SK-N-SH (cell line): ENCODE results near the gene HARS2. TPM values are rescaled to one million over a fixed set of nuclear protein-coding genes. Genes with fewer than 3 reads are reported as not detected.

ENCODE experiments used
- CTCF ChIA-PET: fragments of 300-600, 350-600 bp; formaldehyde crosslinking; extraction: SDS; loops from one replicate; lab custom pipeline; 2021; lab: Yijun Ruan, JAX
- POLR2A ChIA-PET: fragments of 350-600 bp; sonication (Branson Sonifier 250); formaldehyde crosslinking; extraction: SDS; loops from one replicate; lab custom pipeline; 2020; ENCODE audit warnings: antibody characterized with exemption, inconsistent platforms; lab: Yijun Ruan, JAX
- DNase-seq: peaks from one replicate; pipeline ENCODE4 v3.0.0; 2012
- H2AFZ ChIP-seq: fragments of 200-600 bp; sonication (generic); 2 replicates; pipeline ENCODE4 v1.8.1; 2016; ENCODE audit warnings: antibody characterized with exemption, mild to moderate bottlenecking, low read depth
- H3F3A ChIP-seq: fragments of 200-600 bp; sonication (generic); replicated peaks from 2 replicates; pipeline ENCODE3; 2016; ENCODE audit warnings: antibody characterized with exemption, mild to moderate bottlenecking; ENCODE audit not compliant: insufficient read depth
- H3K27ac ChIP-seq, 2 experiments: fragments of 200-500 bp in 1 of 2; fragments of 200-600 bp in 1 of 2; sonication (Bioruptor generic) in 1 of 2; sonication (generic), shearing (Covaris generic) in 1 of 2; 2 replicates each; pipeline versions ENCODE4 v1.5.1 to v1.6.1; 2014 to 2016; ENCODE audit warnings: low read depth in 2 of 2, inconsistent platforms in 1 of 2, low read length in 1 of 2, mild to moderate bottlenecking in 1 of 2, mixed read lengths in 1 of 2
- H3K27me3 ChIP-seq: fragments of 200-600 bp; sonication (generic), shearing (Covaris generic); 2 replicates; pipeline ENCODE4 v1.6.1; 2016; ENCODE audit warnings: mixed run types; ENCODE audit not compliant: insufficient read depth
- H3K36me3 ChIP-seq, 2 experiments: fragments of 200-500 bp in 1 of 2; fragments of 200-600 bp in 1 of 2; sonication (Bioruptor generic) in 1 of 2; sonication (generic) in 1 of 2; replicated peaks in 1 of 2; 2 replicates each; pipeline versions ENCODE3 to v1.5.1; 2014 to 2016; ENCODE audit warnings: low read length in 1 of 2, mild to moderate bottlenecking in 1 of 2; ENCODE audit not compliant: insufficient read depth in 2 of 2, control insufficient read depth in 1 of 2
- H3K4me1 ChIP-seq, 2 experiments: fragments of 200-500 bp in 1 of 2; fragments of 200-600 bp in 1 of 2; sonication (Bioruptor generic) in 1 of 2; sonication (generic), shearing (Covaris generic) in 1 of 2; 2 replicates each; pipeline versions ENCODE4 v1.5.1 to v1.6.1; 2014 to 2016; ENCODE audit warnings: low read depth in 1 of 2, low read length in 1 of 2, mixed run types in 1 of 2; ENCODE audit not compliant: insufficient read depth in 2 of 2, control insufficient read depth in 1 of 2
- H3K4me2 ChIP-seq: fragments of 200-600 bp; sonication (generic), shearing (Covaris generic); 2 replicates; pipeline ENCODE4 v1.6.1; 2017; ENCODE audit warnings: mixed run types
- H3K4me3 ChIP-seq, 2 experiments: fragments of 200-500 bp in 1 of 2; fragments of 200-600 bp in 1 of 2; sonication (Bioruptor generic) in 1 of 2; sonication (generic), shearing (Covaris generic) in 1 of 2; 2 replicates each; pipeline versions ENCODE4 v1.5.1 to v1.8.1; 2014 to 2016; ENCODE audit warnings: low read depth in 2 of 2, inconsistent platforms in 1 of 2, low read length in 1 of 2, mild to moderate bottlenecking in 1 of 2, mixed read lengths in 1 of 2, moderate library complexity in 1 of 2
- H3K79me2 ChIP-seq: fragments of 200-600 bp; sonication (generic); 2 replicates; pipeline ENCODE4 v1.8.1; 2017; ENCODE audit warnings: mild to moderate bottlenecking; ENCODE audit not compliant: insufficient read depth
- H3K9ac ChIP-seq: fragments of 200-600 bp; sonication (generic); 2 replicates; pipeline ENCODE4 v1.6.1; 2017; ENCODE audit warnings: mixed run types
- H3K9me2 ChIP-seq: fragments of 200-600 bp; sonication (generic); 2 replicates; pipeline ENCODE4 v1.6.1; 2017; ENCODE audit warnings: mixed run types
- H3K9me3 ChIP-seq: fragments of 200-600 bp; sonication (generic); 2 replicates; pipeline ENCODE4 v1.6.1; 2017; ENCODE audit warnings: mixed run types, mild to moderate bottlenecking, moderate library complexity
- H4K20me1 ChIP-seq: fragments of 200-600 bp; sonication (generic); 2 replicates; pipeline ENCODE4 v1.6.1; 2017; ENCODE audit warnings: mild to moderate bottlenecking, mixed run types; ENCODE audit not compliant: insufficient read depth
- CHD2 ChIP-seq: fragments of 150-350 bp; IDR thresholded peaks from 2 replicates; pipeline ENCODE4 v1.6.1; 2018; ENCODE audit warnings: low read length; ENCODE audit not compliant: partially characterized antibody
- EP300 ChIP-seq, 2 experiments: IDR thresholded peaks; 2 replicates each; pipeline versions ENCODE4 v1.4.0 to v1.6.1; 2012; ENCODE audit warnings: borderline replicate concordance in 1 of 2, low read depth in 1 of 2, low read length in 1 of 2
- EZH2phosphoT487 ChIP-seq: fragments of 200-600 bp; sonication (generic); IDR thresholded peaks from 2 replicates; pipeline ENCODE4 v1.6.1; 2017; ENCODE audit warnings: low read depth, mixed run types, mild to moderate bottlenecking, antibody characterized with exemption, moderate library complexity, borderline replicate concordance
- FOSL2 ChIP-seq: IDR thresholded peaks from 2 replicates; pipeline ENCODE4 v1.4.0; 2012; ENCODE audit warnings: low read depth, mild to moderate bottlenecking, moderate library complexity, borderline replicate concordance
- GATA2 ChIP-seq: sonication (generic); formaldehyde crosslinking; IDR thresholded peaks from 2 replicates; pipeline ENCODE4 v1.5.0; 2020; ENCODE audit warnings: mild to moderate bottlenecking, missing genetic modification reagents
- POLR2AphosphoS5 ChIP-seq: IDR thresholded peaks from 2 replicates; pipeline ENCODE4 v1.6.1; 2012; ENCODE audit warnings: low read depth, low read length
- RXRA ChIP-seq: IDR thresholded peaks from 2 replicates; pipeline ENCODE4 v1.4.0; 2012; ENCODE audit warnings: low read depth, mild to moderate bottlenecking, borderline replicate concordance
- SMC3 ChIP-seq: IDR thresholded peaks from 2 replicates; pipeline ENCODE4 v1.6.1; 2012; ENCODE audit warnings: low read depth, low read length, improper control_type of control experiment
- TAF1 ChIP-seq: IDR thresholded peaks from 2 replicates; pipeline ENCODE4 v1.6.1; 2012; ENCODE audit warnings: low read depth, mild to moderate bottlenecking, low read length, moderate library complexity, borderline replicate concordance
- TCF12 ChIP-seq: IDR thresholded peaks from 2 replicates; pipeline ENCODE4 v1.4.0; 2012
- TEAD4 ChIP-seq: IDR thresholded peaks from 2 replicates; pipeline ENCODE4 v1.4.0; 2012; ENCODE audit warnings: mild to moderate bottlenecking, borderline replicate concordance; ENCODE audit not compliant: insufficient read depth
- YY1 ChIP-seq: IDR thresholded peaks from 2 replicates; pipeline ENCODE4 v1.4.0; 2012; ENCODE audit warnings: low read depth, mild to moderate bottlenecking
- WGBS: methylation state at CpG from one replicate; pipeline ENCODE4 v1.1.6; 2017; ENCODE audit warnings: low lambda C conversion rate; 5-methylcytosine and 5-hydroxymethylcytosine counted together
- polyA plus RNA-seq, 3 experiments: library from polyadenylated mRNA; depleted of rRNA; stranded (reverse); fragments of >200 nt; gene quantifications; 2 replicates each; pipeline ENCODE4 v1.2.3, GENCODE V29; 2012
- TF ChIP-seq, protein P1 (sequence below): IDR thresholded peaks from 2 replicates; pipeline ENCODE4 v1.6.1; 2012; ENCODE audit warnings: mild to moderate bottlenecking, low read depth, low read length, moderate library complexity
- TF ChIP-seq, protein P2 (sequence below): IDR thresholded peaks from 2 replicates; pipeline ENCODE4 v1.4.0; 2012; ENCODE audit warnings: low read depth, borderline replicate concordance
- TF ChIP-seq, protein P3 (sequence below): IDR thresholded peaks from 2 replicates; pipeline ENCODE4 v1.4.0; 2012; ENCODE audit warnings: low read depth
- TF ChIP-seq, protein P4 (sequence below): fragments of 200-600 bp; sonication (generic); IDR thresholded peaks from 2 replicates; pipeline ENCODE4 v1.6.1; 2017; ENCODE audit warnings: antibody characterized with exemption, mild to moderate bottlenecking, moderate library complexity
- TF ChIP-seq, protein P5 (sequence below): fragments of 150-350 bp; IDR thresholded peaks from 2 replicates; pipeline ENCODE4 v1.6.1; 2016; ENCODE audit warnings: mild to moderate bottlenecking, low read depth, low read length
- TF ChIP-seq, protein P6 (sequence below): IDR thresholded peaks from 2 replicates; pipeline ENCODE4; 2012

Gene HARS2
- polyA plus RNA-seq, 1 of the 3 experiments (the other 2 are of a cell fraction): 40.8 TPM

DNA sequence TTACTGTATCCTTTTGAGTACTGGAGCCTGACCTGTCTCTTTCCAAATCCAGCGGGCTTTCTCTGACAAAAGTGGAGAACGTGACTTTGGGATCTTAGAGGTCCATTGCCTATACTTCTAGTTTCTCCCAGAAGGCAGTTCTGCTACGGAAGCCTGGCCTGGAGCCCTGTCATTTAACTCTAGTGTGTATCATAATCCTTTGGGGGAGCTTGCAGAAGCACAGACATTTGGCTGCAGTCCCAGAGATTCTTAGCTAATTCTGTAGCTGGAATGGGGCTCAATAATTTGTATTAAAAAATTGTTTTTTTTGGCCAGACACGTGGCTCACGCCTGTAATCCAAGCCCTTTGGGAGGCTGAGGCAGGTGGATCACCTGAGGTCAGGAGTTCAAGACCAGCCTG lies 3.0 kb downstream of the HARS2 start (continued):
- TF ChIP-seq, protein P1, sequence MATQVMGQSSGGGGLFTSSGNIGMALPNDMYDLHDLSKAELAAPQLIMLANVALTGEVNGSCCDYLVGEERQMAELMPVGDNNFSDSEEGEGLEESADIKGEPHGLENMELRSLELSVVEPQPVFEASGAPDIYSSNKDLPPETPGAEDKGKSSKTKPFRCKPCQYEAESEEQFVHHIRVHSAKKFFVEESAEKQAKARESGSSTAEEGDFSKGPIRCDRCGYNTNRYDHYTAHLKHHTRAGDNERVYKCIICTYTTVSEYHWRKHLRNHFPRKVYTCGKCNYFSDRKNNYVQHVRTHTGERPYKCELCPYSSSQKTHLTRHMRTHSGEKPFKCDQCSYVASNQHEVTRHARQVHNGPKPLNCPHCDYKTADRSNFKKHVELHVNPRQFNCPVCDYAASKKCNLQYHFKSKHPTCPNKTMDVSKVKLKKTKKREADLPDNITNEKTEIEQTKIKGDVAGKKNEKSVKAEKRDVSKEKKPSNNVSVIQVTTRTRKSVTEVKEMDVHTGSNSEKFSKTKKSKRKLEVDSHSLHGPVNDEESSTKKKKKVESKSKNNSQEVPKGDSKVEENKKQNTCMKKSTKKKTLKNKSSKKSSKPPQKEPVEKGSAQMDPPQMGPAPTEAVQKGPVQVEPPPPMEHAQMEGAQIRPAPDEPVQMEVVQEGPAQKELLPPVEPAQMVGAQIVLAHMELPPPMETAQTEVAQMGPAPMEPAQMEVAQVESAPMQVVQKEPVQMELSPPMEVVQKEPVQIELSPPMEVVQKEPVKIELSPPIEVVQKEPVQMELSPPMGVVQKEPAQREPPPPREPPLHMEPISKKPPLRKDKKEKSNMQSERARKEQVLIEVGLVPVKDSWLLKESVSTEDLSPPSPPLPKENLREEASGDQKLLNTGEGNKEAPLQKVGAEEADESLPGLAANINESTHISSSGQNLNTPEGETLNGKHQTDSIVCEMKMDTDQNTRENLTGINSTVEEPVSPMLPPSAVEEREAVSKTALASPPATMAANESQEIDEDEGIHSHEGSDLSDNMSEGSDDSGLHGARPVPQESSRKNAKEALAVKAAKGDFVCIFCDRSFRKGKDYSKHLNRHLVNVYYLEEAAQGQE: no peak
- TF ChIP-seq, protein P2, sequence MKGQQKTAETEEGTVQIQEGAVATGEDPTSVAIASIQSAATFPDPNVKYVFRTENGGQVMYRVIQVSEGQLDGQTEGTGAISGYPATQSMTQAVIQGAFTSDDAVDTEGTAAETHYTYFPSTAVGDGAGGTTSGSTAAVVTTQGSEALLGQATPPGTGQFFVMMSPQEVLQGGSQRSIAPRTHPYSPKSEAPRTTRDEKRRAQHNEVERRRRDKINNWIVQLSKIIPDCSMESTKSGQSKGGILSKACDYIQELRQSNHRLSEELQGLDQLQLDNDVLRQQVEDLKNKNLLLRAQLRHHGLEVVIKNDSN: no peak
- TF ChIP-seq, protein P3, sequence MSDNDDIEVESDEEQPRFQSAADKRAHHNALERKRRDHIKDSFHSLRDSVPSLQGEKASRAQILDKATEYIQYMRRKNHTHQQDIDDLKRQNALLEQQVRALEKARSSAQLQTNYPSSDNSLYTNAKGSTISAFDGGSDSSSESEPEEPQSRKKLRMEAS: no peak
- TF ChIP-seq CHD2: no peak
- TF ChIP-seq FOSL2: no peak
- TF ChIP-seq, all 33 proteins: peak for 0

DNA sequence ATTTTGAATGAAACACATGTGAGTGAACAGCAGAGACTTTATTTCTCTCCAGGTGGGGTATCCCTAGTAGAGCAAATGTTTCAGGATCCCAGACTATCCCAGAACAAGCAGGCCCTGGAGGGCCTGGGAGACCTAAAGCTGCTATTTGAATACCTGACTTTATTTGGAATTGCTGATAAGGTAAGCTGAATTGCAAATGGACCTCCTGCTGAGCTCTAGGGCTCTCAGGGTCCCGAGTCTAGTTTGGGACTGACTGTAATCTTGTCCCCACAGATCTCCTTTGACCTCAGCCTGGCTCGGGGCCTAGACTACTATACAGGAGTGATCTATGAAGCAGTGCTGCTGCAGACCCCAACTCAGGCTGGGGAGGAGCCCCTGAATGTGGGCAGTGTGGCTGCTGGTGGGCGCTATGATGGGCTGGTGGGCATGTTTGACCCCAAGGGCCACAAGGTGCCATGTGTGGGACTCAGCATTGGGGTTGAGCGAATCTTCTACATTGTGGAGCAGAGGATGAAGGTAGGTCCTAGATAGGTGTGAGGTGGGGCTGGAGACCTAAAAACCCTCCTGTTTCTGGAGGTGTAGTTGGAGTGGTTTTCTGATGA lies 5.7 kb downstream of the HARS2 start:
- H3K4me1 ChIP-seq: peaks cover 0 to 16% of the 10 kb centered on the region in 2 experiments; a peak in 3 of 4 replicates
- WGBS: 96% methylated on average over 4 of the region's 4 CpGs
- no peak overlapping the region for H3K9ac ChIP-seq
- H4K20me1 ChIP-seq: no peaks in the 10 kb centered on the region
- no peak overlapping the region for H3K27ac ChIP-seq
- H3K9me3 ChIP-seq: no peaks in the 10 kb centered on the region
- peaks cover 18% of the 10 kb centered on the region for H3F3A ChIP-seq
- no peak for DNase-seq
- no peaks in the 10 kb centered on the region for H3K27me3 ChIP-seq
- POLR2A ChIA-PET: no interaction called here
- H3K4me3 ChIP-seq: no peak overlapping the region
- H3K79me2 ChIP-seq: peaks cover 56% of the 10 kb centered on the region
- CTCF ChIA-PET: interaction anchor here (1.9 to 2.2 kb wide), 2 partner anchors 23 to 324 kb away, joined by 6 read pairs; no protein-coding TSS in a partner anchor
- H3K4me2 ChIP-seq: no peak overlapping the region
- peaks cover 71 to 75% of the 10 kb centered on the region in 2 experiments for H3K36me3 ChIP-seq
- TF ChIP-seq POLR2AphosphoS5 (no peak), TEAD4 (no peak), SMC3 (no peak), GATA2 (CRISPR knock-in tag) (no peak), TAF1 (no peak), EZH2phosphoT487 (no peak), EP300 (IDR thresholded peaks at IDR 0.05; ENCODE audit: borderline replicate concordance in 1 of 2, low read depth in 1 of 2, low read length in 1 of 2) (no peak), YY1 (no peak), RXRA (no peak), TCF12 (no peak)
- TF ChIP-seq, protein P4, sequence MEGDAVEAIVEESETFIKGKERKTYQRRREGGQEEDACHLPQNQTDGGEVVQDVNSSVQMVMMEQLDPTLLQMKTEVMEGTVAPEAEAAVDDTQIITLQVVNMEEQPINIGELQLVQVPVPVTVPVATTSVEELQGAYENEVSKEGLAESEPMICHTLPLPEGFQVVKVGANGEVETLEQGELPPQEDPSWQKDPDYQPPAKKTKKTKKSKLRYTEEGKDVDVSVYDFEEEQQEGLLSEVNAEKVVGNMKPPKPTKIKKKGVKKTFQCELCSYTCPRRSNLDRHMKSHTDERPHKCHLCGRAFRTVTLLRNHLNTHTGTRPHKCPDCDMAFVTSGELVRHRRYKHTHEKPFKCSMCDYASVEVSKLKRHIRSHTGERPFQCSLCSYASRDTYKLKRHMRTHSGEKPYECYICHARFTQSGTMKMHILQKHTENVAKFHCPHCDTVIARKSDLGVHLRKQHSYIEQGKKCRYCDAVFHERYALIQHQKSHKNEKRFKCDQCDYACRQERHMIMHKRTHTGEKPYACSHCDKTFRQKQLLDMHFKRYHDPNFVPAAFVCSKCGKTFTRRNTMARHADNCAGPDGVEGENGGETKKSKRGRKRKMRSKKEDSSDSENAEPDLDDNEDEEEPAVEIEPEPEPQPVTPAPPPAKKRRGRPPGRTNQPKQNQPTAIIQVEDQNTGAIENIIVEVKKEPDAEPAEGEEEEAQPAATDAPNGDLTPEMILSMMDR: no peak
- TF ChIP-seq, protein P5, sequence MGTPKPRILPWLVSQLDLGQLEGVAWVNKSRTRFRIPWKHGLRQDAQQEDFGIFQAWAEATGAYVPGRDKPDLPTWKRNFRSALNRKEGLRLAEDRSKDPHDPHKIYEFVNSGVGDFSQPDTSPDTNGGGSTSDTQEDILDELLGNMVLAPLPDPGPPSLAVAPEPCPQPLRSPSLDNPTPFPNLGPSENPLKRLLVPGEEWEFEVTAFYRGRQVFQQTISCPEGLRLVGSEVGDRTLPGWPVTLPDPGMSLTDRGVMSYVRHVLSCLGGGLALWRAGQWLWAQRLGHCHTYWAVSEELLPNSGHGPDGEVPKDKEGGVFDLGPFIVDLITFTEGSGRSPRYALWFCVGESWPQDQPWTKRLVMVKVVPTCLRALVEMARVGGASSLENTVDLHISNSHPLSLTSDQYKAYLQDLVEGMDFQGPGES: no peak
- TF ChIP-seq, protein P6, sequence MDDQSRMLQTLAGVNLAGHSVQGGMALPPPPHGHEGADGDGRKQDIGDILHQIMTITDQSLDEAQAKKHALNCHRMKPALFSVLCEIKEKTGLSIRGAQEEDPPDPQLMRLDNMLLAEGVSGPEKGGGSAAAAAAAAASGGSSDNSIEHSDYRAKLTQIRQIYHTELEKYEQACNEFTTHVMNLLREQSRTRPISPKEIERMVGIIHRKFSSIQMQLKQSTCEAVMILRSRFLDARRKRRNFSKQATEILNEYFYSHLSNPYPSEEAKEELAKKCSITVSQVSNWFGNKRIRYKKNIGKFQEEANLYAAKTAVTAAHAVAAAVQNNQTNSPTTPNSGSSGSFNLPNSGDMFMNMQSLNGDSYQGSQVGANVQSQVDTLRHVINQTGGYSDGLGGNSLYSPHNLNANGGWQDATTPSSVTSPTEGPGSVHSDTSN: no peak
- TF ChIP-seq, protein P3: no peak
- H2AFZ ChIP-seq: no peak overlapping the region
- no peaks in the 10 kb centered on the region for H3K9me2 ChIP-seq
